Keratinocyte (primary cell): Measurements from ENCODE around the gene CARS1. TPM values are rescaled to one million over a fixed set of nuclear protein-coding genes. Genes with fewer than 3 reads are reported as not detected.
A peak's percentile ranks its signal among the peaks of the same experiment; 100 is the strongest.

Experiments used
- DNase-seq: peaks from one replicate; pipeline ENCODE4 v3.0.0-alpha.2; 2011; ENCODE audit warnings: low read depth, missing footprints, low spot score
- FAIRE-seq: peaks from 2 replicates; lab custom pipeline; 2011; peaks lifted over from hg19 to GRCh38; lab: Jason Lieb, UNC
- H2AFZ ChIP-seq: 2 replicates; pipeline ENCODE4 v1.6.0; 2012; ENCODE audit warnings: low read length, control low read depth, inconsistent platforms; ENCODE audit not compliant: control insufficient read depth
- H3K27ac ChIP-seq: 2 replicates; pipeline ENCODE4 v1.5.1; 2011; ENCODE audit warnings: low read length; ENCODE audit not compliant: control insufficient read depth, insufficient read depth
- H3K27me3 ChIP-seq: 3 replicates; pipeline ENCODE4 v1.6.0; 2011; ENCODE audit warnings: low read length; ENCODE audit not compliant: control insufficient read depth, insufficient read depth; ENCODE audit errors: extremely low read depth
- H3K36me3 ChIP-seq, 2 experiments: 2 replicates in 1 of 2; 3 replicates in 1 of 2; pipeline ENCODE4 v1.5.1; 2011; ENCODE audit warnings: low read length in 2 of 2, mild to moderate bottlenecking in 1 of 2; ENCODE audit not compliant: control insufficient read depth in 2 of 2, insufficient read depth in 2 of 2; ENCODE audit errors: extremely low read depth in 1 of 2
- H3K4me1 ChIP-seq: 3 replicates; pipeline ENCODE4 v1.5.1; 2011; ENCODE audit warnings: low read length; ENCODE audit not compliant: control insufficient read depth, insufficient read depth; ENCODE audit errors: extremely low read depth
- H3K4me2 ChIP-seq: 3 replicates; pipeline ENCODE4 v1.6.0; 2011; ENCODE audit warnings: low read depth, low read length; ENCODE audit not compliant: control insufficient read depth, insufficient read depth; ENCODE audit errors: extremely low read depth
- H3K4me3 ChIP-seq, 3 experiments: fragments of 200-600 bp in 1 of 3; sonication (generic) in 1 of 3; 2 replicates in 2 of 3; 3 replicates in 1 of 3; pipeline ENCODE4 v1.5.1; 2011 to 2016; ENCODE audit warnings: low read length in 3 of 3, mild to moderate bottlenecking in 3 of 3, control low read depth in 2 of 3, inconsistent platforms in 1 of 3, low read depth in 1 of 3, mixed read lengths in 1 of 3, mixed run types in 1 of 3, moderate library complexity in 1 of 3; ENCODE audit not compliant: control insufficient read depth in 2 of 3, insufficient read depth in 2 of 3; ENCODE audit errors: extremely low read depth in 1 of 3
- H3K79me2 ChIP-seq: 2 replicates; pipeline ENCODE4 v1.6.0; 2012; ENCODE audit warnings: low read length; ENCODE audit not compliant: control insufficient read depth, insufficient read depth
- H3K9ac ChIP-seq: 3 replicates; pipeline ENCODE4 v1.6.0; 2011; ENCODE audit warnings: low read length; ENCODE audit not compliant: control insufficient read depth, insufficient read depth; ENCODE audit errors: extremely low read depth
- H3K9me1 ChIP-seq: 3 replicates; pipeline ENCODE4 v1.6.0; 2011; ENCODE audit warnings: low read length; ENCODE audit not compliant: control insufficient read depth, insufficient read depth; ENCODE audit errors: extremely low read depth
- H3K9me3 ChIP-seq: 2 replicates; pipeline ENCODE4 v1.5.1; 2012; ENCODE audit warnings: low read depth, low read length; ENCODE audit not compliant: control insufficient read depth
- H4K20me1 ChIP-seq: 3 replicates; pipeline ENCODE4 v1.6.0; 2011; ENCODE audit warnings: low read length; ENCODE audit not compliant: control insufficient read depth, insufficient read depth; ENCODE audit errors: extremely low read depth
- CTCF ChIP-seq, 3 experiments: IDR thresholded peaks in 1 of 3; conservative IDR thresholded peaks in 1 of 3; optimal IDR thresholded peaks in 1 of 3; 2 replicates in 2 of 3; 3 replicates in 1 of 3; pipeline versions ENCODE3 to v1.5.1; 2011; ENCODE audit warnings: low read length in 3 of 3, mild to moderate bottlenecking in 3 of 3, moderate library complexity in 2 of 3, control low read depth in 1 of 3, inconsistent platforms in 1 of 3; ENCODE audit not compliant: insufficient read depth in 2 of 3; ENCODE audit errors: extremely low read depth in 1 of 3
- EZH2 ChIP-seq: IDR thresholded peaks from one replicate; pipeline ENCODE4 v1.6.1; 2012; ENCODE audit warnings: inconsistent platforms, mild to moderate bottlenecking, low read length, moderate library complexity
- dilution Hi-C: fragments of 300-500 bp; cut with MboI; formaldehyde crosslinking; loops from one replicate; pipeline ENCODE4 v1.7.0; 2020; ENCODE audit warnings: low sequenced_read_pairs; ENCODE audit not compliant: extremely low pct_ligation_motif_present
- polyA plus RNA-seq, 5 experiments: library from polyadenylated mRNA; depleted of rRNA in 3 of 5; stranded (reverse) in 3 of 5; stranded (forward) in 1 of 5; unstranded in 1 of 5; fragments of >200 nt; gene quantifications; 1 replicate in 1 of 5; 2 replicates in 3 of 5; 3 replicates in 1 of 5; pipeline versions ENCODE4 v1.2.1 to v1.2.3, GENCODE V29; 2011 to 2012; ENCODE audit warnings: missing spikeins in 2 of 5, low read depth in 1 of 5, low replicate concordance in 1 of 5

The CARS1 gene
- polyA plus RNA-seq, 1 donor (not counting 4 experiments of a cell fraction or from before 2014, with no cell fraction given), result 60.7 TPM

GRCh38 chr11:2981130-2981529, 76.1 kb downstream of the CARS1 start:
- peak overlapping the region; percentile 10 for H3K4me2 ChIP-seq
- FAIRE-seq, result no peak
- H3K36me3 ChIP-seq, result peaks cover 12 to 29% of the 10 kb centered on the region in 2 experiments
- no peak overlapping the region for H3K4me3 ChIP-seq
- H4K20me1 ChIP-seq, result peaks cover 25% of the 10 kb centered on the region
- H3K4me1 ChIP-seq, result peaks cover 33% of the 10 kb centered on the region
- no peaks in the 10 kb centered on the region for H3K27me3 ChIP-seq
- H3K27ac ChIP-seq, result peak overlapping the region; percentile 47
- H3K9me3 ChIP-seq, result no peaks in the 10 kb centered on the region
- no peak overlapping the region for H3K9ac ChIP-seq
- DNase-seq, result no peak
- H3K79me2 ChIP-seq, result peaks cover 93% of the 10 kb centered on the region
- H3K9me1 ChIP-seq, result peaks cover 6% of the 10 kb centered on the region
- dilution Hi-C loops, result no loop called here
- TF ChIP-seq EZH2 (no peak), CTCF (optimal IDR thresholded peaks at IDR 0.05 in 1 of 3, IDR thresholded peaks at IDR 0.05 in 1 of 3, conservative IDR thresholded peaks at IDR 0.05 in 1 of 3; ENCODE audit: extremely low read depth in 1 of 3, insufficient read depth in 2 of 3, low read length in 3 of 3) (no peak)
- no peak overlapping the region for H2AFZ ChIP-seq

- no peaks in the 10 kb centered on the region for H3K27me3 ChIP-seq
- H3K9me3 ChIP-seq, result no peaks in the 10 kb centered on the region
- DNase-seq (peak; percentile 32), FAIRE-seq (peak; percentile 5)
- peak overlapping the region; percentile 30 for H3K4me2 ChIP-seq
- peaks cover 25% of the 10 kb centered on the region for H4K20me1 ChIP-seq
- peaks cover 6% of the 10 kb centered on the region for H3K9me1 ChIP-seq
- dilution Hi-C loops, result no loop called here
- H3K79me2 ChIP-seq, result peaks cover 92% of the 10 kb centered on the region
- H2AFZ ChIP-seq, result no peak overlapping the region
- no peak overlapping the region for H3K4me3 ChIP-seq
- H3K9ac ChIP-seq, result peak overlapping the region; percentile 15
- TF ChIP-seq CTCF (optimal IDR thresholded peaks at IDR 0.05 in 1 of 3, IDR thresholded peaks at IDR 0.05 in 1 of 3, conservative IDR thresholded peaks at IDR 0.05 in 1 of 3; ENCODE audit: extremely low read depth in 1 of 3, insufficient read depth in 2 of 3, low read length in 3 of 3) (no peak), EZH2 (no peak)
- peaks cover 33% of the 10 kb centered on the region for H3K4me1 ChIP-seq
- peaks cover 14 to 36% of the 10 kb centered on the region in 2 experiments for H3K36me3 ChIP-seq
- peak overlapping the region; percentile 31 for H3K27ac ChIP-seq
Measured at GRCh38 chr11:2980168-2980840, 76.9 kb downstream of the CARS1 start.
